Smooth muscle cell (in vitro differentiated cells): ENCODE data around the gene PFKFB2. TPM values are rescaled to one million over a fixed set of nuclear protein-coding genes. Genes with fewer than 3 reads are reported as not detected.

ENCODE experiments used
- DNase-seq: peaks from one replicate; lab custom pipeline; 2025; ENCODE audit not compliant: unreplicated experiment; lab: John Stamatoyannopoulos, UW
- H2AFZ ChIP-seq: fragments of 200-600 bp; sonication (generic); 2 replicates; pipeline ENCODE4 v1.6.0; 2016; ENCODE audit warnings: antibody characterized with exemption, low read depth, mild to moderate bottlenecking
- H3F3A ChIP-seq: fragments of 200-600 bp; sonication (generic); 2 replicates; pipeline ENCODE4 v1.6.0; 2017; ENCODE audit warnings: antibody characterized with exemption, low read depth
- H3K27ac ChIP-seq: fragments of 200-600 bp; sonication (generic); 2 replicates; pipeline ENCODE4 v1.5.1; 2016; ENCODE audit warnings: low read depth, mild to moderate bottlenecking
- H3K27me3 ChIP-seq: fragments of 200-600 bp; sonication (generic); 2 replicates; pipeline ENCODE4 v1.6.1; 2016; ENCODE audit warnings: low read depth, mild to moderate bottlenecking
- H3K36me3 ChIP-seq: fragments of 200-600 bp; sonication (generic); 2 replicates; pipeline ENCODE4 v1.5.1; 2016; ENCODE audit warnings: low read depth
- H3K4me1 ChIP-seq: fragments of 200-600 bp; sonication (generic); 2 replicates; pipeline ENCODE4 v1.5.1; 2016; ENCODE audit warnings: low read depth
- H3K4me2 ChIP-seq: fragments of 200-600 bp; sonication (generic); 2 replicates; pipeline ENCODE4 v1.6.0; 2016; ENCODE audit warnings: mild to moderate bottlenecking
- H3K4me3 ChIP-seq: fragments of 200-600 bp; sonication (generic); 2 replicates; pipeline ENCODE4 v1.5.1; 2016; ENCODE audit warnings: mild to moderate bottlenecking
- H3K79me2 ChIP-seq: fragments of 200-600 bp; sonication (generic); 2 replicates; pipeline ENCODE4 v1.6.0; 2016; ENCODE audit warnings: low read depth, mild to moderate bottlenecking
- H3K9ac ChIP-seq: fragments of 200-600 bp; sonication (generic); 2 replicates; pipeline ENCODE4 v1.6.0; 2016; ENCODE audit warnings: low read depth
- H3K9me3 ChIP-seq: fragments of 200-600 bp; sonication (generic); replicated peaks from 2 replicates; pipeline ENCODE4 v1.5.1; 2016; ENCODE audit warnings: low read depth
- H4K20me1 ChIP-seq: fragments of 200-600 bp; sonication (generic); 2 replicates; pipeline ENCODE4 v1.6.0; 2016; ENCODE audit warnings: low read depth
- WGBS: methylation state at CpG from one replicate; pipeline ENCODE4 v1.1.7; 2016; ENCODE audit warnings: low lambda C conversion rate; 5-methylcytosine and 5-hydroxymethylcytosine counted together
- polyA plus RNA-seq: library from polyadenylated mRNA; unstranded; fragments of >200 nt; fragmentation: Nextera tagmentation; extraction: Ambion mirVana; gene quantifications from 2 replicates; pipeline ENCODE4 v1.2.1, GENCODE V29; 2016
- total RNA-seq: library from RNA; depleted of rRNA; stranded (reverse); fragments of >200 nt; gene quantifications from 2 replicates; pipeline ENCODE4 v1.2.3, GENCODE V29; 2014
- TF ChIP-seq, protein P1 (sequence below): fragments of 200-600 bp; sonication (generic); IDR thresholded peaks from 2 replicates; pipeline ENCODE4 v1.5.1; 2017; ENCODE audit warnings: borderline replicate concordance, mild to moderate bottlenecking, antibody characterized with exemption; ENCODE audit not compliant: insufficient read depth, poor library complexity, severe bottlenecking

The PFKFB2 gene
- total and polyA plus RNA-seq, 2 experiments from 2014 or later = 5.0 to 9.8 TPM

DNA sequence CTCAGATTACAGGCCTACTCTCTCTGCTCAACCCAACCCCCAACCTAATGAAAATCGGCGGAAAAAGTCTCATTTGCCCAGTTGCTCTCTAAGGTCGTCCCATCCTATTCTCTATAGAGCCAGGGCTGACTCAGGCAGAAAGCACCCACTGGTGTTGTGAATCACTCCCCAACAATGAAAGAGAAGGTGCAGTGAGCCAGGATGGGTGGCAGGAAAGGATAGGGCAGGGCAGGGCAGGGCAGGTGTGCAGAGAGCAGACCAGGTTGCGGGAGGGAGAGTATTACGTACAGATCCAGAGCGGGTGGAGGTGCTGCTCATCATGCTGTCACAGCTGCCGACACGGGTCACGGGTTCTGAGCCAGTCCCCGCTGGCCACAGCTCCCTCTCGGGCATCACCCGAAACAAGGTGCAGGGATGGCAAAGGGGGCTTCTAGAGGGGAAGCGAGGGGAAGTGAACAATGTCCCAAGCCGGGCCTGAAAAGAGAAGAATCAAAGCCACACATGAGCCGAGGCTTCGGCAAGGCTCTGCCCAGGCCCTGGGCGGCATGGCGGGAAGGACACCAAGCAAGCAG lies 25.8 kb upstream of the PFKFB2 start:
- Histone ChIP-seq H3K79me2 (no peaks in the 10 kb centered on the region), H2AFZ (no peak overlapping the region), H3K4me1 (peaks cover 23% of the 10 kb centered on the region), H3K4me3 (no peak overlapping the region), H3F3A (no peaks in the 10 kb centered on the region), H3K9ac (peak overlapping the region; percentile 39), H3K4me2 (peak overlapping the region; percentile 84), H3K36me3 (no peaks in the 10 kb centered on the region), H3K27ac (peak overlapping the region; percentile 96), H3K27me3 (no peaks in the 10 kb centered on the region), H4K20me1 (no peaks in the 10 kb centered on the region), H3K9me3 (no peaks in the 10 kb centered on the region)
- DNase-seq = no peak
- TF ChIP-seq, protein P1, sequence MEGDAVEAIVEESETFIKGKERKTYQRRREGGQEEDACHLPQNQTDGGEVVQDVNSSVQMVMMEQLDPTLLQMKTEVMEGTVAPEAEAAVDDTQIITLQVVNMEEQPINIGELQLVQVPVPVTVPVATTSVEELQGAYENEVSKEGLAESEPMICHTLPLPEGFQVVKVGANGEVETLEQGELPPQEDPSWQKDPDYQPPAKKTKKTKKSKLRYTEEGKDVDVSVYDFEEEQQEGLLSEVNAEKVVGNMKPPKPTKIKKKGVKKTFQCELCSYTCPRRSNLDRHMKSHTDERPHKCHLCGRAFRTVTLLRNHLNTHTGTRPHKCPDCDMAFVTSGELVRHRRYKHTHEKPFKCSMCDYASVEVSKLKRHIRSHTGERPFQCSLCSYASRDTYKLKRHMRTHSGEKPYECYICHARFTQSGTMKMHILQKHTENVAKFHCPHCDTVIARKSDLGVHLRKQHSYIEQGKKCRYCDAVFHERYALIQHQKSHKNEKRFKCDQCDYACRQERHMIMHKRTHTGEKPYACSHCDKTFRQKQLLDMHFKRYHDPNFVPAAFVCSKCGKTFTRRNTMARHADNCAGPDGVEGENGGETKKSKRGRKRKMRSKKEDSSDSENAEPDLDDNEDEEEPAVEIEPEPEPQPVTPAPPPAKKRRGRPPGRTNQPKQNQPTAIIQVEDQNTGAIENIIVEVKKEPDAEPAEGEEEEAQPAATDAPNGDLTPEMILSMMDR = no peak
- 85% methylated on average over 18 of the region's 18 CpGs for WGBS

DNA sequence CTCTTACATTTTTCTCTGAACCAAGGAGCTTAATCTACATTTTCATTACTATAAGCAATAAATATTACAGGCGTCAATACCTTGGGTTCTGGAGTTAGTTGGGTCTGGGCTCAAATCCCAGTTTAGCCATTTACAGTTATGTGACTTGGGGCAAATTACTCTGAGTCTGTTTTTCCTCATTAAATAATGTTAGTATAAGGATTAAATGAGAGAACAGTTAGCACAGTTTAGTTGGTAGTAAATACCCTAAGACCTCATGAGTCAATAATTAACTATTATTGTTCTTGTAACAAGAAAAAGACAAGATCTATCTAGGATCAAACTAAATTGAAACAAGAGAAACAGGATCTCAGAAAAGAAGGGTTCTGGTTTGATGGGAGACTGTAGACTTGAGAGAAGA lies 25.2 kb upstream of the PFKFB2 start:
- peak overlapping the region; percentile 65 for H3K27ac ChIP-seq
- H4K20me1 ChIP-seq = no peaks in the 10 kb centered on the region
- no peaks in the 10 kb centered on the region for H3F3A ChIP-seq
- H3K4me2 ChIP-seq = peak overlapping the region; percentile 3
- H3K4me3 ChIP-seq = no peak overlapping the region
- H3K9me3 ChIP-seq = no peaks in the 10 kb centered on the region
- H3K36me3 ChIP-seq = no peaks in the 10 kb centered on the region
- TF ChIP-seq, protein P1 = no peak
- DNase-seq = no peak
- H2AFZ ChIP-seq = no peak overlapping the region
- no peaks in the 10 kb centered on the region for H3K27me3 ChIP-seq
- peaks cover 25% of the 10 kb centered on the region for H3K4me1 ChIP-seq
- H3K79me2 ChIP-seq = no peaks in the 10 kb centered on the region
- H3K9ac ChIP-seq = no peak overlapping the region
- WGBS = 71% methylated on average over 1 of the region's 1 CpG

DNA sequence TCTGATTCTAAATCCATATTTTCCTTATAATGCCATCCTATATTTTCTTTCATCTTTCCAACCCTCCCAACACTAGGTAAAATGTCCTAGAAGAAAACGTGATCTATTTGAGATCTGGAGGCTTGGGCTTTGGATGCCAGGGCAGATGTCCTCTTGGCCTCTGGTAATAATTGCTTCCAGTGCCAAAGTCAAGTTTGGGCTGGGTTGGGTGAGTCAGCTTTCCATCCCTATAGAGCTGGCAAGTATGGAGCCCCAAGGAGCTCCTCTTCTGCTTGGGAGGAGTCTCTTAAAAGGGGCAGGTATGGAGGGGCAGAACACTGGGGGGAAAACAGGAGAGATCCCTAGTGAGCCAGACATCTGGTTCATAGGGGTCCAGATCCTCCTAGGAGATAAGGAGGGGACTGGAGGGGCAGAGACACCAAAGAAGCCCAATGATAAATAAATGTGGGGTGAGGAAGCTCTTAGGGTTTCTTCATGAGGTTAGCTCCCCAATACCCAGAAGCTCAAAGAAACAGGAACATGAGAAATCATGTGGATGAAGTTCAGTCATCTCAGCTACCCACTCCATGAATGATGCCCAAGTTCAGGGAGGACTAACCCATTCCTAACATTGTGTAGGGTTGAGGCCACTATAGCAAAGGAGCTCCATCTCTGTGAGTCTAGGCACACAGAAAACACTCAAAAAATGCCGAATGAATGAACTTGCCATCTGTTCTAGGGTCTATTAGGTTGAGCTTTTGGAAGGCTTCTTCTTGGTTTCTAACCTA lies 24.0 kb upstream of the PFKFB2 start:
- Histone ChIP-seq H3K4me3 (no peak overlapping the region), H3K9ac (peak overlapping the region; percentile 4), H3K27ac (peak overlapping the region; percentile 59), H4K20me1 (no peaks in the 10 kb centered on the region), H3K4me2 (no peak overlapping the region), H3F3A (no peaks in the 10 kb centered on the region), H3K27me3 (no peaks in the 10 kb centered on the region), H2AFZ (no peak overlapping the region), H3K9me3 (no peaks in the 10 kb centered on the region), H3K4me1 (peaks cover 31% of the 10 kb centered on the region), H3K36me3 (no peaks in the 10 kb centered on the region), H3K79me2 (no peaks in the 10 kb centered on the region)
- TF ChIP-seq, protein P1 = no peak
- WGBS = 88% methylated on average over 2 of the region's 2 CpGs
- no peak for DNase-seq
